Measurements from ENCODE around the gene RPL41. TPM values are rescaled to one million over a fixed set of nuclear protein-coding genes. Genes with fewer than 3 reads are reported as not detected.

Gene RPL41
- total RNA-seq, 1 donor from 2014 or later, result 1,819 TPM

DNA sequence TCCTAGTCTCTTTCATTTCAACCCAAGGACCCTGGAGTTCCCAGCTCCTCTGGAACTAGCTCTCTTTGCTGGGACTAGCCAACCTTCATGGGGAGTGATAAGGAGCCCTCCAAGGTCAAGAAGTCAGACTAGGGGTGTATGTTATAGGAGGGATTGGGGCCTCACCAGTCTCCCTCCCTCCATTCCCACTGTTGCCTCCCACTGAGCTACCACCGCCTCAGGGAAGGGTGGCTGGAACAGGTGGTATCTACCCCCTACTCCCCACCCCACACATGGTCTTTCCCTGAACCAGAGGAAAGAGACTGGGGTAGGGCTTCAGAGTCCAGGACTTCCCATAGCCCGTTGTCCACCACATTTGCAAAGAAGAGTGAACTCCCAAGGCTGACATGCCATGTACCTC, 34.1 kb upstream of the RPL41 start:
- H3K27me3 ChIP-seq, result no peaks in the 10 kb centered on the region
- no peaks in the 10 kb centered on the region for H3K9me3 ChIP-seq
- intact Hi-C loops (cut with DNase I), result no loop called here
- H3K4me3 ChIP-seq, result no peak overlapping the region
- no peak overlapping the region for H3K27ac ChIP-seq
- TF ChIP-seq, protein P1, sequence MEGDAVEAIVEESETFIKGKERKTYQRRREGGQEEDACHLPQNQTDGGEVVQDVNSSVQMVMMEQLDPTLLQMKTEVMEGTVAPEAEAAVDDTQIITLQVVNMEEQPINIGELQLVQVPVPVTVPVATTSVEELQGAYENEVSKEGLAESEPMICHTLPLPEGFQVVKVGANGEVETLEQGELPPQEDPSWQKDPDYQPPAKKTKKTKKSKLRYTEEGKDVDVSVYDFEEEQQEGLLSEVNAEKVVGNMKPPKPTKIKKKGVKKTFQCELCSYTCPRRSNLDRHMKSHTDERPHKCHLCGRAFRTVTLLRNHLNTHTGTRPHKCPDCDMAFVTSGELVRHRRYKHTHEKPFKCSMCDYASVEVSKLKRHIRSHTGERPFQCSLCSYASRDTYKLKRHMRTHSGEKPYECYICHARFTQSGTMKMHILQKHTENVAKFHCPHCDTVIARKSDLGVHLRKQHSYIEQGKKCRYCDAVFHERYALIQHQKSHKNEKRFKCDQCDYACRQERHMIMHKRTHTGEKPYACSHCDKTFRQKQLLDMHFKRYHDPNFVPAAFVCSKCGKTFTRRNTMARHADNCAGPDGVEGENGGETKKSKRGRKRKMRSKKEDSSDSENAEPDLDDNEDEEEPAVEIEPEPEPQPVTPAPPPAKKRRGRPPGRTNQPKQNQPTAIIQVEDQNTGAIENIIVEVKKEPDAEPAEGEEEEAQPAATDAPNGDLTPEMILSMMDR (IDR thresholded peaks at IDR 0.05), result no peak
- peaks cover 5 to 7% of the 10 kb centered on the region in 2 donors for H3K4me1 ChIP-seq
- DNase-seq (ENCODE audit: low spot score in 2 of 2), result no peak
- H3K36me3 ChIP-seq, result no peaks in the 10 kb centered on the region

DNA sequence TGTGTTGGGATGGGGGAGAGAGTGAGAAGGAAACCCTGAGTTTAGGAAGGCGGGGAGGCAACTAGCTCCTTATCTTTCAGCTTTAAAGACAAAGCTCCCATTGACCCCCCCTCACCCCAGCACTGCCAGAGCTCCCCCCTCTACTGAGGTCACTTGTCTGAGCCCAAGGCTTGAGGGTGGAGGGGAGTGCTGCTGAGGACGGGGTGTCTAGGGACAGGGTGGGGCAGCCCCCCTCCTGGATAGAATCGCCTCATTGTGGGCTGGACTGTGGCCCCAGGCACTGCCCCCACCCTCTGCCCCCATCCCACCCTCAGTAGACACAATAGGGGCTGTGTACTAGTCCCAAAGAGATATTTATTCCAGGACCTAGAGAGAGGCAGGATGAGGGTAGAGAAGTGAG, 33.5 kb upstream of the RPL41 start:
- TF ChIP-seq, protein P1 (IDR thresholded peaks at IDR 0.05), result no peak
- no peaks in the 10 kb centered on the region for H3K27me3 ChIP-seq
- peaks cover 5 to 7% of the 10 kb centered on the region in 2 donors for H3K4me1 ChIP-seq
- no peak for DNase-seq (ENCODE audit: low spot score in 2 of 2)
- intact Hi-C loops (cut with DNase I), result no loop called here
- no peak overlapping the region for H3K27ac ChIP-seq
- no peak overlapping the region for H3K4me3 ChIP-seq
- no peaks in the 10 kb centered on the region for H3K36me3 ChIP-seq
- H3K9me3 ChIP-seq, result no peaks in the 10 kb centered on the region

DNA sequence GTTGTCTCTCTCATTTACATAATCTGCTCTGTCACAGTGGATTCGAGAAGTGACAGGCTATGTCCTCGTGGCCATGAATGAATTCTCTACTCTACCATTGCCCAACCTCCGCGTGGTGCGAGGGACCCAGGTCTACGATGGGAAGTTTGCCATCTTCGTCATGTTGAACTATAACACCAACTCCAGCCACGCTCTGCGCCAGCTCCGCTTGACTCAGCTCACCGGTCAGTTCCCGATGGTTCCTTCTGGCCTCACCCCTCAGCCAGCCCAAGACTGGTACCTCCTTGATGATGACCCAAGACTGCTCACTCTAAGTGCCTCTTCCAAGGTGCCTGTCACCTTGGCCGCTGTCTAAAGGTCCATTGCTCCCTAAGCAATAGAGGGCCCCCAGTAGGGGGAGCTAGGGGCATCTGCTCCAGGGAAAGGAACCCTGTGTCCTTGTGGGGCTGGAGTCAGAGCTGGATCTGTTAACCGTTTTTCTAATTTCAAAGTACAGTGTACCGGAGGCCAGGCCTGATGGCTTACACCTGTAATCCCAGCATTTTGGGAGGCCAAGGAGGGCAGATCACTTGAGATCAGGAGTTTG, 31.4 kb upstream of the RPL41 start:
- Histone ChIP-seq H3K27ac (no peak overlapping the region), H3K9me3 (no peaks in the 10 kb centered on the region), H3K27me3 (no peaks in the 10 kb centered on the region), H3K36me3 (no peaks in the 10 kb centered on the region), H3K4me1 (peaks cover 4 to 5% of the 10 kb centered on the region in 2 donors), H3K4me3 (no peak overlapping the region)
- TF ChIP-seq, protein P1 (IDR thresholded peaks at IDR 0.05), result peak in 1 of 3 experiments; percentile 4
- DNase-seq (ENCODE audit: low spot score in 2 of 2), result no peak
- intact Hi-C loops (cut with DNase I), result no loop called here

DNA sequence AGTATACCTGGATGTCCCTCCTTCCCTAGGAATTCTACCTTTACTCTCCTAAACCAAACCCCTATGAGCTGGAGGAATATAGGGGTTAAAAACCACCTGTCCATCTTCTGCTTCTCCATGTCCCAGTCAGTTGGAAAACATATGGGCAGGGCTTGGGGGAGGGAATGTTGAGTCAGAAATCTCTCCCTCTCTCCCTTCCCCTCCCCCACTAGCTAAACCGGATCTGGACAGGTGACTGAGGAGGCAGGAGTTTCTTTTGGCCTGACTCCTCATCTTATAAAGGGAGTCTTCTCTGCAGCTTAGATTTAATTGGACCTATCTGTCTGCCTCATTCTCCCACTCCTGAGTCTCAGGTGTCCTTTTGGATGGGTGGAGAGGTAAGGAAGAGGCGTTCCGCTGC, 30.3 kb upstream of the RPL41 start:
- Histone ChIP-seq H3K36me3 (no peaks in the 10 kb centered on the region), H3K4me1 (no peaks in the 10 kb centered on the region), H3K27me3 (no peaks in the 10 kb centered on the region), H3K4me3 (no peak overlapping the region), H3K9me3 (no peaks in the 10 kb centered on the region), H3K27ac (no peak overlapping the region)
- no peak for DNase-seq (ENCODE audit: low spot score in 2 of 2)
- intact Hi-C loops (cut with DNase I), result no loop called here
- TF ChIP-seq, protein P1 (IDR thresholded peaks at IDR 0.05), result no peak

DNA sequence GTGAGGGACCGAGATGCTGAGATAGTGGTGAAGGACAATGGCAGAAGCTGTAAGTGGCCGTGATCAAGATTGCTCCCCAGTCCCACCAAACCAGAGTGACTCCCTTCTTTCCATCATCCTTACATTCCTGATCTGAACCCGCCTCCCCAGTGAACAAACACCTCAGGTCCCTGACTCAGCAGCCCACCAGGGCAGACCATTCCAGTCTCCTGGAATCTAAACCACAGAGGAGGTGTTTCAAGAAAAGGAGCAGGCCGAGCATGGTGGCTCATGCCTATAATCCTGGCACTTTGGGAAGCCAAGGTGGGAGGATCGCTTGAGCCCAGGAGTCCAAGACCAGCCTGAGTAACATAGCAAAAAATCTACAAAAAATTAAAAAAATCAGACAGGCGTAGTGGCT, 29.8 kb upstream of the RPL41 start:
- Histone ChIP-seq H3K4me3 (no peak overlapping the region), H3K27me3 (no peaks in the 10 kb centered on the region), H3K36me3 (no peaks in the 10 kb centered on the region), H3K9me3 (no peaks in the 10 kb centered on the region), H3K4me1 (no peaks in the 10 kb centered on the region), H3K27ac (no peak overlapping the region)
- TF ChIP-seq, protein P1 (IDR thresholded peaks at IDR 0.05), result no peak
- intact Hi-C loops (cut with DNase I), result no loop called here
- no peak for DNase-seq (ENCODE audit: low spot score in 2 of 2)

DNA sequence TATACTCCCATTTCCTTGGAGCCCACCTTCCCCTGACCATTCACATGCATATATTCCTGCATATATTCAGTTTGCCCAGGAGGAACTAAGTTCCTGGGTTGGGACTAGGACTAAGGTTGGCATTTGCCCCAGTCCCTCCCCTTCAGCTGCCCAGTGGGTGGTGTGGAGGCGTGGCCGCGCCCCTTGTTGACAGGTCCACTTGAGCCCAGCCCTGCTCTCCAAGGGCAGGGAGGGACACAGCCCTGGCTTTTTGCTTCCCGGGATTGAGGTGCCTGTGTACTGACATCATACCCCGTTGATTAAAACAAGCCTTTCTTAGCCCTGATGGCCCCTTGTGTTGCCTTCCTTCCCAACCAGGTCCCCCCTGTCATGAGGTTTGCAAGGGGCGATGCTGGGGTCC, 29.2 kb upstream of the RPL41 start:
- DNase-seq (ENCODE audit: low spot score in 2 of 2), result no peak
- TF ChIP-seq, protein P1 (IDR thresholded peaks at IDR 0.05), result no peak
- intact Hi-C loops (cut with DNase I), result no loop called here
- no peak overlapping the region for H3K27ac ChIP-seq
- no peaks in the 10 kb centered on the region for H3K4me1 ChIP-seq
- H3K27me3 ChIP-seq, result no peaks in the 10 kb centered on the region
- no peaks in the 10 kb centered on the region for H3K9me3 ChIP-seq
- H3K36me3 ChIP-seq, result no peaks in the 10 kb centered on the region
- no peak overlapping the region for H3K4me3 ChIP-seq

Measured in ascending aorta (tissue), 2 donors.